Tibial nerve (tissue), 4 donors: ENCODE data around the gene SMIM24. TPM values are rescaled to one million over a fixed set of nuclear protein-coding genes. Genes with fewer than 3 reads are reported as not detected.
A peak's percentile ranks its signal among the peaks of the same experiment; 100 is the strongest.

Source experiments
- DNase-seq, 2 donors: peaks; one replicate each; pipeline ENCODE4 v3.0.0-alpha.2; 2019; ENCODE audit warnings: low spot score in 2 of 2
- H3K27ac ChIP-seq, 4 donors: fragments of 200-600 bp; sonication (generic) in 3 of 4; one replicate each; pipeline ENCODE4 v1.5.1; 2017 to 2019; ENCODE audit warnings: mild to moderate bottlenecking in 1 of 4
- H3K27me3 ChIP-seq, 2 donors: fragments of 200-600 bp; sonication (generic) in 1 of 2; one replicate each; pipeline versions ENCODE4 v1.5.1 to v1.6.0; 2017 to 2019
- H3K36me3 ChIP-seq, 3 donors: fragments of 200-600 bp; sonication (generic); one replicate each; pipeline ENCODE4 v1.5.1; 2018 to 2019
- H3K4me1 ChIP-seq, 4 donors: fragments of 200-600 bp; sonication (generic) in 3 of 4; one replicate each; pipeline ENCODE4 v1.5.1; 2017 to 2019
- H3K4me3 ChIP-seq, 4 donors: fragments of 200-600 bp; sonication (generic) in 3 of 4; one replicate each; pipeline ENCODE4 v1.5.1; 2017 to 2019; ENCODE audit warnings: mild to moderate bottlenecking in 1 of 4, moderate library complexity in 1 of 4
- H3K9me3 ChIP-seq, 4 donors: fragments of 200-600 bp; sonication (generic) in 3 of 4; one replicate each; pipeline ENCODE4 v1.5.1; 2017 to 2019
- EP300 ChIP-seq, 2 donors: sonication (generic); formaldehyde crosslinking; IDR thresholded peaks; one replicate each; pipeline ENCODE4 v1.6.1; 2017; ENCODE audit warnings: antibody characterized with exemption in 2 of 2, mild to moderate bottlenecking in 1 of 2
- POLR2A ChIP-seq, 2 donors: fragments of 450-650 bp; IDR thresholded peaks; one replicate each; pipeline ENCODE4 v1.6.1; 2017; ENCODE audit warnings: antibody characterized with exemption in 2 of 2, mild to moderate bottlenecking in 2 of 2, moderate library complexity in 2 of 2
- WGBS, 2 donors: methylation state at CpG; one replicate each; pipeline ENCODE4 v1.1.5; 2018; 5-methylcytosine and 5-hydroxymethylcytosine counted together
- total RNA-seq, 4 donors: library from RNA; depleted of rRNA; stranded (reverse); fragments of >200 nt; gene quantifications; one replicate each; pipeline ENCODE4 v1.1.0, GENCODE V29; 2016
- TF ChIP-seq, protein P1 (sequence below), 5 experiments: fragments of 200-600 bp in 3 of 5; fragments of 450-650 bp in 2 of 5; sonication (generic) in 3 of 5; IDR thresholded peaks; one replicate each; pipeline ENCODE4 v1.5.1; 2016 to 2019; ENCODE audit warnings: antibody characterized with exemption in 5 of 5, mild to moderate bottlenecking in 3 of 5, moderate library complexity in 2 of 5

Gene SMIM24
- total RNA-seq, 4 donors from 2014 or later: not detected

DNA sequence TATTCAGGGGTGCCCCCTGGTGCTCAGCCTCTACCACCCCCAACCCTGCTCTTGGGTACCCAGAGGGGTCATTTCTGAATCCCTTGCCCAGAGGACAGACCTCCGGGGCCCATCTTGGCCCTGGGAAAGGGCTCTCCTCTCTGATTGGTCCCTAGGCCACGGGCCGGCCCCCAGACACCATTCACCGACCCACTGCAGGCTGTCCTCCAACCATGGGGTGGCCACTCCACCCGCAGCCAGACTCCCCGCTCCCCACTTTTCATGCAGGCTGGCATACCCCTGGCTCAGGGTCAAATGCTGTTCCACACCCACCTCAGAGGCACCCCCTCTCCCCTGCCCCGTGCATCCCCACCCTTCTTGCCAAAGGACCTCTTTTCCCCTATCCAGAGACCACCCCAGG, 14.8 kb downstream of the SMIM24 start:
- Histone ChIP-seq H3K27ac (peak overlapping the region in 2 of 4 donors; percentile 26 to 54), H3K27me3 (no peaks in the 10 kb centered on the region), H3K9me3 (peaks cover 0 to 2% (median 0%) of the 10 kb centered on the region in 4 donors), H3K4me1 (peaks cover 0 to 58% (median 0%) of the 10 kb centered on the region in 4 donors), H3K36me3 (peaks cover 2 to 47% (median 6%) of the 10 kb centered on the region in 3 donors), H3K4me3 (no peak overlapping the region)
- WGBS, 2 donors: 55 to 68% methylated on average over 7 of the region's 7 CpGs
- no peak for DNase-seq
- TF ChIP-seq EP300 (IDR thresholded peaks at IDR 0.05): peak in 1 of 2 donors; percentile 7
- no peak for TF ChIP-seq POLR2A (IDR thresholded peaks at IDR 0.05)

DNA sequence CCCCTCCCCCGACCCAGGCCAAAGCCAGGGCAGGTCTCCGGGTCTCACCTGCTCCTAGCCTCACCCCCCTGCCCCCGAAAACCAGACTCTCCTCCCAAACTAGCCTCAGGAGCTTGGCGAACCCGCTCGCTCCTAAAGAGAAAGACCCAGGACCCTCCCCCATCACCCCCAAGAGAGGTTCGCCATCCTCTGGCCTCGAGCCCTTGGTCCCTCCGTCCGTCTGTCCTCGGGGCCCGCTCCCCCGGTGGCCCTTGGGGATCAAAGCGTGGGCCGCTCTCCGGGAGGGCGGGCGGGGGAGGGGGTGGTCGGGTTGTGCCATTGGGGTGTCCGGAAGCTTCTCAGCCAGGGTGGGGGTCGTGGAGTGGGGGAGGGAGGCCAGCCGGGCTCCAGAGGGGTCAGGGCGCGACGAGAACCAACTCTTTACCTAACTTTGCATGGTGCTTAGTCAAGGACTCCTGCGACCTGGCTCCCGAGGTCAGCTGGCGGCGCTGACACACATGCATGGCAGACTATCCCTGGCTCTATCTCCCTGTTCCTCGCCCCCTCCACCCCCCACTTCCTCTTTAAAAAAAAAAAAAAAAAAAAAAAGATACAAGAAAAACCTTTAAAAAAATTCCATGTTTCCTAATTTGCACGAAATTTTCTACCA, 15.6 kb downstream of the SMIM24 start:
- no peak for TF ChIP-seq EP300 (IDR thresholded peaks at IDR 0.05)
- no peak for TF ChIP-seq POLR2A (IDR thresholded peaks at IDR 0.05)
- TF ChIP-seq, protein P1, sequence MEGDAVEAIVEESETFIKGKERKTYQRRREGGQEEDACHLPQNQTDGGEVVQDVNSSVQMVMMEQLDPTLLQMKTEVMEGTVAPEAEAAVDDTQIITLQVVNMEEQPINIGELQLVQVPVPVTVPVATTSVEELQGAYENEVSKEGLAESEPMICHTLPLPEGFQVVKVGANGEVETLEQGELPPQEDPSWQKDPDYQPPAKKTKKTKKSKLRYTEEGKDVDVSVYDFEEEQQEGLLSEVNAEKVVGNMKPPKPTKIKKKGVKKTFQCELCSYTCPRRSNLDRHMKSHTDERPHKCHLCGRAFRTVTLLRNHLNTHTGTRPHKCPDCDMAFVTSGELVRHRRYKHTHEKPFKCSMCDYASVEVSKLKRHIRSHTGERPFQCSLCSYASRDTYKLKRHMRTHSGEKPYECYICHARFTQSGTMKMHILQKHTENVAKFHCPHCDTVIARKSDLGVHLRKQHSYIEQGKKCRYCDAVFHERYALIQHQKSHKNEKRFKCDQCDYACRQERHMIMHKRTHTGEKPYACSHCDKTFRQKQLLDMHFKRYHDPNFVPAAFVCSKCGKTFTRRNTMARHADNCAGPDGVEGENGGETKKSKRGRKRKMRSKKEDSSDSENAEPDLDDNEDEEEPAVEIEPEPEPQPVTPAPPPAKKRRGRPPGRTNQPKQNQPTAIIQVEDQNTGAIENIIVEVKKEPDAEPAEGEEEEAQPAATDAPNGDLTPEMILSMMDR (IDR thresholded peaks at IDR 0.05): no peak
- Histone ChIP-seq H3K4me3 (no peak overlapping the region), H3K27ac (peak overlapping the region in 1 of 4 donors; percentile 9), H3K27me3 (no peaks in the 10 kb centered on the region), H3K4me1 (peaks cover 0 to 63% (median 5%) of the 10 kb centered on the region in 4 donors), H3K36me3 (peaks cover 2 to 47% (median 6%) of the 10 kb centered on the region in 3 donors), H3K9me3 (peaks cover 0 to 2% (median 0%) of the 10 kb centered on the region in 4 donors)
- DNase-seq: no peak
- WGBS, 2 donors: 64 to 75% methylated on average over 26 to 28 of the region's 31 CpGs

DNA sequence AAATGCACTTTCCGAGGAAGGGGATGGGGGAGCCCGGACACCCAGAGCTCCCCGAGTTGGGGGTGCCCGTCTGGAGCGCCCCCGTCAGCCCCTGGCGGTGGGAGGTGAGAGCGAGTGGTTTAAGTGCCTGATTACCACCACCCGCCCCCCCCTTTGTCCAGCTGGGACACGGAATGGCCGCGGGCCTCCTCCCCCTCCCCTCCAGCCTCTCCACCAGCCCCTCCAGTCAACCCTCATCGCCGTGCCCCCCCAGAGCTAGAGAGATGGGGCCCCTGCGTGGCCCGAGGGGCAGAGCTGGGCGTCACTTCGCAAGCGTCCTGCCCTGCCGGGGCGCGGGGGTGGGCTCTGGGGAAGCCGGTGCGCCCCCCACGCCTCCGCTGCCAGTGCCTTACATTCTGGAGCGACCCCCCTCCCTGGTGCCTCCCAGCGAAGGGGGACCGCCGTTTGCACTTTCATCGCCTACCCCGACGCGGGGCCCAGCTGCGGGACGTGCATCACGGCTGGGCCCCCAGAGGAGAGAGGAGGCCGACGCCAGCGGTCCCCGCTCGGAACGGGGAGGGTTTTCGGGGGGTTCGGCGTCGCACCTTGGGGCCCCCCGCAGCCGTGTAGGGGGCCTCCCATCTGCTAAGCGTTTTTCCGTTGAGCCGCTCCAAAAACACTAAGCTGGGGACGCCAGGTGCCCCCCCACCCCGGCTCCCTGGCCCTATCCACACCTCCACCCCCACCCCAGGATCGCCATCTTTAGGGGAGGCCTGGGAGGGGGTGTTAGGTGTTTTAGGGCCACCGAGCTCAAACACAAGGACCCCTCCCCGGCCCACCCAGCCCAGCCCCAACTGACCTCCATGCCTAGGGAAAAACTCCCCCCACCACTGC, 16.4 kb downstream of the SMIM24 start:
- H3K27me3 ChIP-seq: no peaks in the 10 kb centered on the region
- H3K4me3 ChIP-seq: no peak overlapping the region
- H3K36me3 ChIP-seq: peaks cover 2 to 47% (median 6%) of the 10 kb centered on the region in 3 donors
- TF ChIP-seq, protein P1 (IDR thresholded peaks at IDR 0.05): no peak
- TF ChIP-seq EP300 (IDR thresholded peaks at IDR 0.05) (no peak), POLR2A (IDR thresholded peaks at IDR 0.05) (no peak)
- peak overlapping the region in 2 of 4 donors; percentile 28 to 57 for H3K27ac ChIP-seq
- H3K4me1 ChIP-seq: peaks cover 4 to 63% (median 12%) of the 10 kb centered on the region in 4 donors
- peaks cover 0 to 2% (median 0%) of the 10 kb centered on the region in 4 donors for H3K9me3 ChIP-seq
- DNase-seq: no peak
- WGBS, 2 donors: 72 to 76% methylated on average over 32 to 54 of the region's 57 CpGs

DNA sequence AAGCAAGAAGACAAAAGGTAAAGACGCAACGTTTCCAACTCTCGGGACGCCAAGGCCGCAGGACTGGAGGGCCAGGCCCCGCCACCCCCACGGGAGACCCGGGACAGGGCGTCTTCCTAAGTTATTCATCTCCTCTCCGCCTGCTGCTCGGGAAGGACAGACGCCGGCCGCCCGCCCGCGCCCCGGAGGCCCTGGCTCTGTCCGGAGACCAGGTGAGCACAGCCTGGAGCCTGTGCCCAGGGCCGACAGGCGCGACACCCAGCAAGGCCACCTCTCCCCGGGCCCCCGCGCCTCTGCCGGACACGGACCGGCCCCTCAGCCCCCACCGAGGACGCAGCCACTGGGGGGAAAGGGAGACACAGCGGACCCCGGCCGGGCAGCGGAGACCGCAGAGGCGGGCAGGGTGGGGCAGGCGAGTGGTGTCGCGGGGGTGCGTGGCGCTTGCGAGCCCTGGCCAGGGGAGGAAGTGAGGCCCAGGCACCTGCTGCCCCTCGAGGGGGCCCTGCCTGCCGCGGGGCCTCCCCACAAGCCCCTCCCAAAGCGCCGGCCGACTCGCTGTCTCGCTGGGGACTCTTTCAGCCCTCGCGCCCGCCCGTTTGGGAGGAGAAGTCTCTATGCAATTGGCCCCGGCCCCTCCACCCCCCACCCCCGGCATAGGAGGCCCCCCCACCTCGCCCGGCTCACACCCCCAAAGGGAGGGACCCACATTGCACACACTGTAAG, 17.2 kb downstream of the SMIM24 start:
- WGBS, 2 donors: 72 to 74% methylated on average over 36 to 54 of the region's 58 CpGs
- no peaks in the 10 kb centered on the region for H3K27me3 ChIP-seq

More for the DNA sequence above, 17.2 kb downstream of the SMIM24 start:
- Histone ChIP-seq H3K4me3 (no peak overlapping the region), H3K36me3 (peaks cover 2 to 47% (median 6%) of the 10 kb centered on the region in 3 donors), H3K4me1 (peaks cover 5 to 65% (median 20%) of the 10 kb centered on the region in 4 donors), H3K9me3 (peaks cover 0 to 2% (median 0%) of the 10 kb centered on the region in 4 donors), H3K27ac (peak overlapping the region in 2 of 4 donors; percentile 28 to 57)
- DNase-seq: no peak
- TF ChIP-seq EP300 (IDR thresholded peaks at IDR 0.05): no peak
- no peak for TF ChIP-seq POLR2A (IDR thresholded peaks at IDR 0.05)
- TF ChIP-seq, protein P1 (IDR thresholded peaks at IDR 0.05): no peak
